Measurements from ENCODE around the gene FGFBP2.
"Not testable (repeated sequence)": the region's sequence is repeated elsewhere in the genome, so short reads cannot be mapped to it uniquely, and the experiment has no call there.

The FGFBP2 gene

DNA sequence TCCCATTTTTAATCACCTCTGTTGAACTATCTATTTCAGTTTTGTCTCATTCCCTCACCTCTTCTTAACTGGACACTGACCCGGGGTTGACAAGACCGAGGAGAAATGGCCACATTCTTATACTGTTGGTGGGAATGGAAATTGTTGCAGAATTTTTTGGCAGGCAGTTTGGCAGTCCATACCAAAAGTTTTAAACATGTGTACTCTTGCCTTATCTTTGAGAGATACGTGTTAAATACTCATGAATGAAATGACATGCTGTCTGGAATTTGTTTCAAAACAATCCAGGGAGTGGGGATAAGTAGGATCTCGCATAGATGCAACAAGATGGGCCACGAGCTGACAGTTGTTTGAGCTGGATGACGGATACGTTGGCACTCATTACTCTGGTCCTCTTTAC lies 36.5 kb downstream of the FGFBP2 start:
- DNase-seq: peak; percentile 26

DNA sequence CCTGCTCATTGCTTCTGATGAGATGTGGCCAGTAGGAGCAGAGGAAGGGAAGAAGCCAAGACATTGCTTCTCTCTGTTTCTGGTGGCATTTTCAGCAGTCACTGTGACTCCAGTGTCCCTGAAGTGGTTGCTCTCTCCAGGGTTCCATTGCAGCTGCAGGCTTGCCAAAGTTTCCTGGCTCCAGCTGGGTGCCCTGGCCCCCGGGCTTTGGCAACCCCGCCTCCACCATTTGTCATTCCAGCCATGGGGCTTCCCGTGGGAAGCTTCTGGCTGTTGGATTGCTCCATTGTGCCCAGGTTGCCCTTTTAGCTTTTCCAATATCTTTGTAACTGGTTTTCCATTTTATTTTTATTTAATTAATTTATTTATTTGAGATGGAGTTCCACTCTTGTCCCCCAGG lies 37.1 kb downstream of the FGFBP2 start:
- no peak for DNase-seq

DNA sequence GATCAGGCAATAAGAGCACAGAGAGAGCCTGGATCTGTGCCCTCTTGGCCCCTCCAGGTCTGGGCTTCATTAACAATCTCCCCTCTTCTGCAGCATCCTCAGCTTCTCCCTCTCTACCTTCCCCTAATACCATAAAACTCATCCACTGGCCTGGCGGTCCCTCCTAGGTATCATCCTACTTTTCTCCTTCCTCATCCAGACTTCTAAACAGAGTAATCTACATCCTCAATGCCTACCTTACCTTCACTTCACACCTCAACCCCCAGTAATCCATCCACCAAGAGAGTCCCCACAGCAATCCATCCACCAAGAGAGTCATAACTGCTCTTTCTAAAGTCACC lies 41.4 kb downstream of the FGFBP2 start:
- DNase-seq: no peak

DNA sequence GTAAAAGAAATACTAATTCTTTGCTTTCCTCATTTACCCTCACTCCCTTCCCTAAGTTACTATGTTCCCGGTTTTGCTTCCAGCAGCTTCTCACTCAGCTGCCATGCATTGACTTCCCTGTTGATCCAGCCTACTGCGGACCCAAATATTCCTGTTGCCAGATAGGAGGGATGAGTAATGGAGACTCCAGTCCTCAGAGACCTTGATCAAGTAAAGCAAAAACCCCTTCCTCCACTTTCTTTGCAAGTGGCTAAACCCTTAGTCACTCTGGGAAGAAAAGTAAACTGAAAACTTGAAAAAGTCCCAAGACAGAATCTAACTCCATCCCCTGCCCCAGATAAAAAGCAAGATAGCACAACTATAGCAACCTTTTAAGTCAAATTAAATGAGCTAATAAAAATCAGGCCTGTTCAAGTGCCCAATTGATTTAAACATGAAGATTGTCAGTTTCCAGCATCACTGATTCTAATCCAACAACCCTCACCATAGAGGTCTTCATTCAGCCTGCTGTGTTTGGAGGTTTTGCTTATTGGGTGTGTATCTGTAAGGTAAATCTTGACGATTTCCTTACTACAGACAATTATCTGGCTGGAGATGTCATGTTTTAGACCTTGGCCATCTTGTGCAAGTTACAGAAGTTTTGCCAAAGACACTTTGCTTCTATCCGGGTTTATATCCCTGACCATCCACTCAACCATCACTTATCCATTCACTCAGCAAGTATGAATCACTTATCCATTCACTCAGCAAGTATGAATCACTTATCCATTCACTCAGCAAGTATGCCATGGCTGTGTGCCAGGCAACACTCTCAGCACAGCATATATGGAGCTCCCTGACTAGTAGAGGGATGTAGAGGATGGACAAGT lies 42.0 kb downstream of the FGFBP2 start:
- peak; percentile 22 for DNase-seq

DNA sequence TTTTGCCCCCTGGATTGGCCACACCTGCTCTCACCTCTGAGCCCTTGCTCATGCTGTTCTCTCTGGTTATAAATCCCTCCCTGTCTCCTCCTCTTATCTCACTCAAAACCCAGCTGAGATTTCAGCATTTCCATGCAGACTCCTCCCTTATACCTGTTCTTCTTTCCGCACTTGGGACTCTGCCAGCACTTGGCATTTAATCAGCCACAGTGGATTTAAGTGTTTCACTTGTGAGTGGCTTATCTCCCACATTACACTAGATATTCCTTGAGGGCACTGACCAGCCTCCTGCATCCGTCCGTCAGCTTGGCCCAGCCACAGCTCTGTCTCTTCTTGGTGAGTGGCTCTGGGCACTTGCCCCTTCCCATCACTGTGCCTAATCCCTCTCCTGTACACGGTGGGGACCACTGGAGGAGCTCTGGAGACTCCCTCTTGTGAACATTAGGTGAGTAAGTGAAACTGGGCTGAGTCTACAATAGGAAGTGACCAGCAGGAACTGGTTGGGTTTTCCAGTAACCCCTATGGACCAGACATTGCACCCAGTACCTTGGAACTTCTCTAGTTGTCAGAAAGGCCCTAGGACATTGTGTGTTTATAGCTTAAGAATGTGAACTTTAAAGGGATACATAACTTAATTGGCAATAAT lies 44.4 kb downstream of the FGFBP2 start:
- DNase-seq: peak; percentile 23

DNA sequence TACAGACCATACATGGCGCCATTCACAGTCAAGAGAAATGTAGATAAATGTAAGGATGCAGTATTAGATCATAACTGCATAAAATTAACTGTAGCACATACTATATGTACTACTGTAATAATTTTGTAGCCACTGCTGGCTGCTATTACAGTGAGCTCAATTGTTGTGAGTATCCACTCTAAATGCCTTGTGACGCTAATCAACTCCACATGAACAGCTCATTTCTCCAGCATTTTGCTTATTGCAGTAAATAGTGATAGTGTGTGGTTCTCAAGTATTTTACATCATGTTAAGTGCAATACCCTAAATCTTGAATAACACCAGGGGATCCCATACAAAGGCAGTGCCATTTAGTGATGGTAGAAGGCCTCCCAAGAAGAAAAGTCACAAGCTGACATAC lies 45.7 kb downstream of the FGFBP2 start:
- peak; percentile 4 for DNase-seq

DNA sequence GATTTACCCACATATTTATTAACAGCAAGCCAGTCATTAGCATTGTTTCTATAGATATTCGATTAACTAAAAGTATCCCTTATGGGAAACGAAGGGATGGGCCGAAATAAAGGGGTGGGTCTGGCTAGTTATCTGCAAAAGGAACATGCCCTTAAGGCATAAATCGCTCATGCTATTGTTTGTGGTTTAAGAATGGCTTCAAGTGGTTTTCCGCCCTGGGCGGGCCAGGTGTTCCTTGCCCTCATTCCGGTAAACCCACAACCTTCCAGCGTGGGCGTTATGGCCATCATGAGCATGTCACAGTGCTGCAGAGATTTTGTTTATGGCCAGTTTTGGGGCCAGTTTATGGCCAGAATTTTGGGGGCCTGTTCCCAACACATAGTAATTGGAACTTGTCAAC lies 46.6 kb downstream of the FGFBP2 start:
- DNase-seq: not testable (repeated sequence)

DNA sequence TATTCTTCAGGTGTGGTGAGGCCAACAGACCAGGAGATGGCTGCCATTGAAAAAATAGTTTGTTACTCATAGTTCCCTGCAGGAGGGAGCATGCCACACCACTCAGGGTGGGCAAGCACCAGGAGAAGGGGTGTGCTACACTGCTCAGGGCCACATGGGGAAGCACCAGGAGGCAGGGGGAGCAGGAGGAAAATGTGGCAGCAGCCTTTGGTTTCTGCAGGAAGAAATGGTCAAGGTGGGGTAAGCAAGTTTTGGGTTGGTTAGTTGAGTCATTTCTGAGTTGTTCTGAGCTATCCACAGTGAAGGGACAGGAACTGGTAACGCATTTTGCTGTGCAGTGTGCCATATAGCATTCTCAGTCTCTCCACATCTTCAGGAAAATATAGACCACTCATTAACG lies 48.2 kb downstream of the FGFBP2 start:
- peak; percentile 12 for DNase-seq

DNA sequence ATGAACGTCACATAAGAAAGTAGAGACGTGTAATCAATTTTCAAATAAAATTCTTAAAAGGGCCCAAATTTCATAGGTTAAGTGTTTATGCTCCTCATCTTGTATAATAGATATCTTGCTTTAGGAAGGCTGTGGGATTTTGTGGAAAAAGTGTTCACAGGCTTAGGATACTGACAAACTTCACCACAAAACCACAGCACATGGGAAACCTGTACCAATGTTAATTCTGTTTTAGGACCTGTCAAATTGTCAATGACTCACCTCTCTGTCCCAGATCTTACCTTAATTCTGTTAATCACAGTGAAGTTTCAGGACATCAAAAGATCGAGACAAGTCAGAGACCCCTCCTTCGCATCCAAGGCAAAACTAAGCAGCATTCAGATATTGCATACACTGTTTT lies 48.7 kb downstream of the FGFBP2 start:
- no peak for DNase-seq

DNA sequence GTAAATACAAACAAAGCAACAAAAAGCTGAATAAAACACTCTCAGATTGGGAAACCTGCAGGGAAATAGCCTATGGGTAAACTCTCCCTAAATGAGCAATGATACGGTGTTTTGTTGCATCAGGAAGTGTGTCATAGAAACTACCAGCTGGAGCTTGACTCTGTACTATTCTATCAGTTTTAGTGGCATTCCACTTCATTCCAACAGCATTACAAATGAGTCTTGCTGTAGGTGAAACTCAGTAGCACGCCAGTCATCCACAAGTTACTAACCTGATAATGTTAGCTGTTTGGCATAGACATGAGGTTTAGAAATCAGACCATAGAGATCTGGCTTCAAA lies 49.4 kb downstream of the FGFBP2 start:
- DNase-seq: peak; percentile 12

DNA sequence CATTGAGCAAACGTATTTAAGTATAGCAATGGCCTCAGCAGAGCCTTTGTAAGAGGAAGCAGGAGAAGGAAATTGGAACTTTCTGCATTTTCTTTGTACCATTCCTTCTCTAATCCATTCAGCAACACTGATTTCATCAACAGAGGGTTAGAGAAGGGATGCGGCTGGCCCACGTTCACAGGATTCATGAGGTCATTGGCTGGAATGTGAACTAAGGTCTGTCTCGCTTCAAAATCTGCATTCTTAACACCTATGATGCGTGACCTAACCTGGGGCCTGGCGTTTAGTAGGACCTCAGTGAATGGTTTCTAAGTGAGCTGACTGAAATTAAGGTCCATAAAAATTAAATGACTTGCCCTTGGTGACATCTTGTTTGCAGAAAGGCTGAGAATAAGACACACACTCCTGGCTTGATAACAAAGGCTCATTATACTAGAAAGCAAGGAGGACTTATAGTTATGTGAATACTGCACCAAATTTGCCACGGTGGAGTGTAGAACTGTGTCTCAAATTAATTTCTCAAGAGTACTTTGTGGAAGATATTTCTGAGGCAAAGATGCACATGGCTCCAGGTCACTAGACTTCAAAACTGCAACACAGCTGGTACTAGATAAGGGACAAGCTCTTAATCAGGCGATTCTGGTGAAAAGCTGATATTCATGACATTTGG lies 49.9 kb downstream of the FGFBP2 start:
- DNase-seq: peak; percentile 21

DNA sequence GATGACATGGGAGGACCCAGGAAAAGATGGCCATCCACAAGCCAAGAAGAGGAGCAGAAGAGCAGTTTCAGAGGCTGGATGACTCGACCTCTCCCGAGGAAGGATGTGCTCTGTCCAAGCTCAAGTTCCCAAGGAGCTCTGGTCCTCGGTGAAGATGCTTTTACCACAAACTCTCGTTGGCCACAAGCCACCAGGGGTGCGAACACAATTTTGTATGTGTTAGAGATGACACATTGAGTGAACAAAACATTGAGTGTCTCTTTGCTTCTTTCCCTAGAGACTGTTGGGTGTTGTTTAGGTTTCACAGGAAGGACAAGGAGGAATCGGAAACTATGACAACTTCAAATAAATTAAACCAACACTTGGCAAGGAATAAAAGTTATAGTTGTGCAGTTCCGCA lies 50.7 kb downstream of the FGFBP2 start:
- peak; percentile 9 for DNase-seq

Measured in right forelimb (tissue), 1 donor.